ENCODE measurements around the gene IL31. TPM values are rescaled to one million over a fixed set of nuclear protein-coding genes. Genes with fewer than 3 reads are reported as not detected.

Gene IL31
- total RNA-seq, 1 donor from 2014 or later: not detected

DNA sequence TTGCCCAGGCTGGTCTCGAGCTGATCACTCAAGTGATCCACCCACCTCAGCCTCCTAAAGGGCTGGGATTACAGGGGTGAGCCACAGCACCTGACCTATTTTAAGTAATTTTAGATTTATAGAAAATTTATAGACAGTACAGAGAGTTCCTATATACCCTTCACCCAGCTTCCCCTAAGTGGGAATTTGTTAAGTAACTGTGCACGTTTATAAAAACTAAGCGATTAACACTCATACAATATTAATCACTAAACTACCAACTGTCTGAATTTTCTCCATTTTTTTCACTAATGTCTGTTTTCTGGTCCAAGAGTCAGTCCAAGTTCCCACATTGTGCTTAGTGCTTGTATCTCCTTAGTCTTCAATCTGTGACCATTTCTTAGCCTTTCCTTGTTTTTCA lies 5.5 kb downstream of the IL31 start:
- H3K4me3 ChIP-seq: no peak overlapping the region
- TF ChIP-seq CTCF (IDR thresholded peaks at IDR 0.05): no peak
- no peaks in the 10 kb centered on the region for H3K9me3 ChIP-seq
- H3K36me3 ChIP-seq: no peaks in the 10 kb centered on the region
- DNase-seq (no peak), ATAC-seq (no peak)
- no peaks in the 10 kb centered on the region for H3K27me3 ChIP-seq (ENCODE audit: low read depth)
- no peak overlapping the region for H3K27ac ChIP-seq
- no peaks in the 10 kb centered on the region for H3K4me1 ChIP-seq
- intact Hi-C loops (cut with DNase I): no loop called here

GRCh38 chr12:122167356-122167925 lies 6.6 kb downstream of the IL31 start:
- ATAC-seq (no peak), DNase-seq (no peak)
- H3K27ac ChIP-seq: no peak overlapping the region
- no peak overlapping the region for H3K4me3 ChIP-seq
- no peaks in the 10 kb centered on the region for H3K36me3 ChIP-seq
- intact Hi-C loops (cut with DNase I): no loop called here
- no peaks in the 10 kb centered on the region for H3K9me3 ChIP-seq
- H3K27me3 ChIP-seq (ENCODE audit: low read depth): no peaks in the 10 kb centered on the region
- TF ChIP-seq CTCF (IDR thresholded peaks at IDR 0.05): no peak
- H3K4me1 ChIP-seq: no peaks in the 10 kb centered on the region

- H3K9me3 ChIP-seq: no peaks in the 10 kb centered on the region
- ATAC-seq (no peak), DNase-seq (no peak)
- H3K27me3 ChIP-seq (ENCODE audit: low read depth): no peaks in the 10 kb centered on the region
- no peak overlapping the region for H3K27ac ChIP-seq
- no peaks in the 10 kb centered on the region for H3K4me1 ChIP-seq
- no peak overlapping the region for H3K4me3 ChIP-seq
- TF ChIP-seq CTCF (IDR thresholded peaks at IDR 0.05): no peak
- intact Hi-C loops (cut with DNase I): no loop called here
- H3K36me3 ChIP-seq: no peaks in the 10 kb centered on the region
Measured at GRCh38 chr12:122166422-122167349, 7.3 kb downstream of the IL31 start.

GRCh38 chr12:122162976-122163375 lies 11.0 kb downstream of the IL31 start:
- DNase-seq (no peak), ATAC-seq (no peak)
- H3K9me3 ChIP-seq: no peaks in the 10 kb centered on the region
- H3K4me3 ChIP-seq: no peak overlapping the region
- H3K27me3 ChIP-seq (ENCODE audit: low read depth): no peaks in the 10 kb centered on the region
- H3K4me1 ChIP-seq: no peaks in the 10 kb centered on the region
- intact Hi-C loops (cut with DNase I): no loop called here
- H3K27ac ChIP-seq: no peak overlapping the region
- TF ChIP-seq CTCF (IDR thresholded peaks at IDR 0.05): no peak
- no peaks in the 10 kb centered on the region for H3K36me3 ChIP-seq

GRCh38 chr12:122161682-122162081 lies 12.3 kb downstream of the IL31 start:
- TF ChIP-seq CTCF (IDR thresholded peaks at IDR 0.05): no peak
- H3K9me3 ChIP-seq: no peaks in the 10 kb centered on the region
- ATAC-seq: no peak

More at GRCh38 chr12:122161682-122162081, 12.3 kb downstream of the IL31 start:
- DNase-seq: no peak
- H3K36me3 ChIP-seq: no peaks in the 10 kb centered on the region
- H3K27ac ChIP-seq: no peak overlapping the region
- no peak overlapping the region for H3K4me3 ChIP-seq
- H3K27me3 ChIP-seq (ENCODE audit: low read depth): no peaks in the 10 kb centered on the region
- H3K4me1 ChIP-seq: no peaks in the 10 kb centered on the region
- intact Hi-C loops (cut with DNase I): no loop called here
